BLaER1 (cell line): ENCODE data around the gene LSM6.

Experiments
- H3K27ac ChIP-seq: shearing (Covaris generic); formaldehyde crosslinking; 2 replicates; pipeline ENCODE4 v1.8.1; 2022
- H3K27me3 ChIP-seq: shearing (Covaris generic); formaldehyde crosslinking; 2 replicates; pipeline ENCODE4 v1.8.1; 2022
- H3K36me3 ChIP-seq: shearing (Covaris generic); formaldehyde crosslinking; 2 replicates; pipeline ENCODE4 v1.8.1; 2022
- H3K4me1 ChIP-seq: shearing (Covaris generic); formaldehyde crosslinking; 2 replicates; pipeline ENCODE4 v1.8.1; 2022
- H3K4me2 ChIP-seq: shearing (Covaris generic); formaldehyde crosslinking; 2 replicates; pipeline ENCODE4 v1.8.1; 2022
- H3K4me3 ChIP-seq: shearing (Covaris generic); formaldehyde crosslinking; 2 replicates; pipeline ENCODE4 v1.8.1; 2022
- H3K9ac ChIP-seq: shearing (Covaris generic); formaldehyde crosslinking; 2 replicates; pipeline ENCODE4 v1.8.1; 2022
- H3K9me3 ChIP-seq: shearing (Covaris generic); formaldehyde crosslinking; 2 replicates; pipeline ENCODE4 v1.8.1; 2022
- H4K20me1 ChIP-seq: shearing (Covaris generic); formaldehyde crosslinking; 2 replicates; pipeline ENCODE4 v1.8.1; 2022
- Cebpa-rat ChIP-seq: shearing (Covaris generic); IDR thresholded peaks from 2 replicates; pipeline ENCODE4 v1.8.1; 2022

LSM6 gene

GRCh38 chr4:146183209-146183608 is 7.7 kb downstream of the LSM6 start:
- H4K20me1 ChIP-seq, result peaks cover 45% of the 10 kb centered on the region
- no peak for TF ChIP-seq Cebpa-rat
- no peak overlapping the region for H3K4me3 ChIP-seq
- H3K9ac ChIP-seq, result no peak overlapping the region
- no peak overlapping the region for H3K27ac ChIP-seq
- peaks cover 69% of the 10 kb centered on the region for H3K36me3 ChIP-seq
- H3K27me3 ChIP-seq, result no peaks in the 10 kb centered on the region
- no peak overlapping the region for H3K4me2 ChIP-seq
- H3K4me1 ChIP-seq, result peaks cover 6% of the 10 kb centered on the region; the same call in 1 of the 2 replicates
- H3K9me3 ChIP-seq, result no peaks in the 10 kb centered on the region

DNA sequence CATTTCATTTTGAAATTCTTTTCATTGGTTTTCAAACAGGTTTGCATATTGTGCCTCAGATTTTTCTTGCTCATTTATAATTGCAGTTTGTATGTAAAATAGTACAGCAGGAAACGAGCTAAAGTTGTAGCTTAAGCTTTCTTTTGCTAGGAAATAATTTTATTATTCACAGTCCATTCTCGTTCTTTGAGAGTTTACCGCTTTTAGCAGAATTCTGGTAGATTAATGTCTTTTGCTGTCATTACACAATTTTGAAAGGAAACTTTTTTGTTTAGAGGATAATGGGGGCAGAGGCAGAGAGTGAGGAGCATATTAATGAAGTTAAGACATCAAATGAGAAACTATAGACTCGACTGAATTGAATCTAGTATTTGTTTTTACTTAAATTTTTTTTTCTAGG is 10.5 kb downstream of the LSM6 start:
- peaks cover 84% of the 10 kb centered on the region for H3K36me3 ChIP-seq
- H3K4me1 ChIP-seq, result no peaks in the 10 kb centered on the region
- no peaks in the 10 kb centered on the region for H3K27me3 ChIP-seq
- no peak overlapping the region for H3K4me3 ChIP-seq
- H3K9me3 ChIP-seq, result no peaks in the 10 kb centered on the region
- H3K9ac ChIP-seq, result no peak overlapping the region
- no peak overlapping the region for H3K4me2 ChIP-seq
- no peak for TF ChIP-seq Cebpa-rat
- H4K20me1 ChIP-seq, result peaks cover 17% of the 10 kb centered on the region
- H3K27ac ChIP-seq, result no peak overlapping the region

- Histone ChIP-seq H4K20me1 (peaks cover 11% of the 10 kb centered on the region), H3K9ac (no peak overlapping the region), H3K4me1 (no peaks in the 10 kb centered on the region), H3K4me2 (no peak overlapping the region), H3K27ac (no peak overlapping the region), H3K36me3 (peaks cover 90% of the 10 kb centered on the region), H3K4me3 (no peak overlapping the region), H3K27me3 (no peaks in the 10 kb centered on the region), H3K9me3 (no peaks in the 10 kb centered on the region)
- no peak for TF ChIP-seq Cebpa-rat
These were observed 11.1 kb downstream of the LSM6 start for GRCh38 chr4:146186596-146186995.

DNA sequence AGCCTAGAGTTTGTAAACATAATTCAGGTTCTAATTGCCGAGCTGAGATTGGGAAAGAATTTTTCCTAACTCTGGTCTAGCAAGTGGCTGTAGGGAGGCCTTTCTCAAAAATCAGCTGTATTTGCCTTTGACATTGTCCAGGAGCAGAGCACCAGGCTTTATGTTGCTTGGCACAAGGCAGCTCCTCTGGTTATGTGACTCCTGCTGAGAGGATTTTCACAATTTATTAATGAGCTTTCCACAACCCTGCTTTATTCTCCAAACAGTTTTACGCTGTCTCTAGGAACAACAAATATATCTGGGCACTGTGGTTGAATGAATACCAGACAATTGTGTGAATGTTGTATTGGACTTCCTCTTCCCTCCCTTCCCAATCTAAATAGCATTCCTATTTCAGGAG is 14.9 kb downstream of the LSM6 start:
- Histone ChIP-seq H4K20me1 (no peaks in the 10 kb centered on the region), H3K27me3 (no peaks in the 10 kb centered on the region), H3K36me3 (peaks cover 77% of the 10 kb centered on the region), H3K4me2 (no peak overlapping the region), H3K27ac (no peak overlapping the region), H3K4me1 (no peaks in the 10 kb centered on the region), H3K9me3 (no peaks in the 10 kb centered on the region), H3K9ac (no peak overlapping the region), H3K4me3 (no peak overlapping the region)
- no peak for TF ChIP-seq Cebpa-rat

- Histone ChIP-seq H3K4me2 (no peak overlapping the region), H3K9ac (no peak overlapping the region), H3K36me3 (peaks cover 65% of the 10 kb centered on the region), H3K27me3 (no peaks in the 10 kb centered on the region), H3K27ac (no peak overlapping the region), H3K4me3 (no peak overlapping the region), H3K4me1 (no peaks in the 10 kb centered on the region), H3K9me3 (no peaks in the 10 kb centered on the region), H4K20me1 (no peaks in the 10 kb centered on the region)
- no peak for TF ChIP-seq Cebpa-rat
These were observed 16.4 kb downstream of the LSM6 start for GRCh38 chr4:146191766-146192458.

DNA sequence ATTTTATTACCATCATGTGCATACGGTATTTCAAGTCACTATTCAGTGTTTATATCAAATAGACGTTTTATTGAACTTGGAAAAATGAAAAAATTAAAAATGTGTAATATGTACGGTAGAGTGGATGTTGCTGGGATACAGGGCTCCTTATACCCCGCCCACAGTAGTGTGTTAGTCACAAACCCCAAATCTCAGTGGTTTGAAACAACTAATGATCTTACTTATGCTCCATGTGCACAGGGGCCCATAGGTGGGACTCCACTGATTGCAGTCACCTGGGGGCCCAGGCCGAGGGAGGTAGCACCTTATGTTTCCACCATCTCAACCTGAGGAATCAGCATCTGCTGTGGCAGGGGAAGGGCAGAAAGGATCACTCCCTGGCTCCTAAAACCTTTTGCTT is 18.1 kb downstream of the LSM6 start:
- no peaks in the 10 kb centered on the region for H3K27me3 ChIP-seq
- no peaks in the 10 kb centered on the region for H3K4me1 ChIP-seq
- TF ChIP-seq Cebpa-rat, result no peak
- no peaks in the 10 kb centered on the region for H3K9me3 ChIP-seq
- no peak overlapping the region for H3K4me2 ChIP-seq
- H4K20me1 ChIP-seq, result no peaks in the 10 kb centered on the region
- H3K4me3 ChIP-seq, result no peak overlapping the region
- H3K9ac ChIP-seq, result no peak overlapping the region
- H3K36me3 ChIP-seq, result peaks cover 48% of the 10 kb centered on the region
- no peak overlapping the region for H3K27ac ChIP-seq

DNA sequence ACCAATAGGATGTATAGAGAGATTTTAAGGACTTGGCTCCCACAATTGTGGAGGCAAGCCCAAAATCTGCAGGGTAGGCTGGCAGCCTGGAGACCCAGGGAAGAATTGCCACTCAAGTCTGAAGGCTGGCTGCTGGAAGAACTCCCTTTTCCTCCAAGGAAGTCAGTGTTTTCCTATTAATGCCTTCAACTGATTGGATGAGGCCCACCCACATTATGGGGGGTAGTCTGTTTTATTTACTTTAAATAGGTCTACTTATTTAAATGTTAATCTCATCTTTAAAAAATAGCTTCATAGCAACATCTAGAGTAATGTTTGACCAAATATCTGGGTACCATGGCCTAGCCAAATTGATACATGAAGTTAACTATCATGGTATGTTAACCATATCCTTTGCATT is 18.7 kb downstream of the LSM6 start:
- no peak overlapping the region for H3K27ac ChIP-seq
- no peaks in the 10 kb centered on the region for H3K4me1 ChIP-seq
- H3K9me3 ChIP-seq, result no peaks in the 10 kb centered on the region
- no peak overlapping the region for H3K4me2 ChIP-seq
- peaks cover 42% of the 10 kb centered on the region for H3K36me3 ChIP-seq
- H3K9ac ChIP-seq, result no peak overlapping the region
- no peaks in the 10 kb centered on the region for H3K27me3 ChIP-seq
- no peak for TF ChIP-seq Cebpa-rat
- no peaks in the 10 kb centered on the region for H4K20me1 ChIP-seq
- H3K4me3 ChIP-seq, result no peak overlapping the region

- TF ChIP-seq Cebpa-rat, result no peak
- Histone ChIP-seq H3K27ac (no peak overlapping the region), H3K27me3 (no peaks in the 10 kb centered on the region), H4K20me1 (no peaks in the 10 kb centered on the region), H3K9me3 (no peaks in the 10 kb centered on the region), H3K4me1 (0 out of 2 replicates have a peak, but pooled peaks cover 5% of the 10 kb centered on the region), H3K36me3 (no peaks in the 10 kb centered on the region), H3K9ac (no peak overlapping the region), H3K4me2 (no peak overlapping the region), H3K4me3 (no peak overlapping the region)
These were observed 27.1 kb downstream of the LSM6 start for GRCh38 chr4:146202665-146203064.

- Histone ChIP-seq H3K4me3 (no peak overlapping the region), H3K9ac (no peak overlapping the region), H3K9me3 (no peaks in the 10 kb centered on the region), H3K4me2 (no peak overlapping the region), H3K4me1 (0 out of 2 replicates have a peak, but pooled peaks cover 5% of the 10 kb centered on the region), H3K27ac (no peak overlapping the region), H3K27me3 (no peaks in the 10 kb centered on the region), H3K36me3 (no peaks in the 10 kb centered on the region), H4K20me1 (no peaks in the 10 kb centered on the region)
- no peak for TF ChIP-seq Cebpa-rat
These were observed 31.9 kb downstream of the LSM6 start for GRCh38 chr4:146207410-146207809.

DNA sequence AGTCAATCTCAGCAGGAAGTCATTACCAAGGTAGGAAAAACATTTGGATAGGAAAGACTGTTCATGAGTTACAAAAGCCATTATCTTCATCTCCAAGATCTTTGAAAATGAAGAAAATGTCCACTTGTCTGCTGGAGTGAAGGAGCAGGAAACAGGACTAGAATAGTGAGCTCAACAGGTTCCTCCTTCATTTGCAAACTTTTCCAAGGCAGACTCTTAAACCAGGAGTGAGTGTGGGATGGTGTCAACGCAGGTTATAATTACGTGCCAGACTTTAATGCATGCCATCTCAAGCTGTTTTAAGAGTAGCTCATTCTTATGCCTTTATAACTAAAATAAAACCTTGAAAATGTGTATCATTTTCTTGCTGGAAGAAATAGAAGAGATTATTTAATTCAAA is 35.4 kb downstream of the LSM6 start:
- Histone ChIP-seq H3K27me3 (no peaks in the 10 kb centered on the region), H4K20me1 (no peaks in the 10 kb centered on the region), H3K27ac (no peak overlapping the region), H3K9me3 (no peaks in the 10 kb centered on the region), H3K9ac (no peak overlapping the region), H3K4me1 (no peaks in the 10 kb centered on the region), H3K4me3 (no peak overlapping the region), H3K36me3 (no peaks in the 10 kb centered on the region), H3K4me2 (no peak overlapping the region)
- no peak for TF ChIP-seq Cebpa-rat

DNA sequence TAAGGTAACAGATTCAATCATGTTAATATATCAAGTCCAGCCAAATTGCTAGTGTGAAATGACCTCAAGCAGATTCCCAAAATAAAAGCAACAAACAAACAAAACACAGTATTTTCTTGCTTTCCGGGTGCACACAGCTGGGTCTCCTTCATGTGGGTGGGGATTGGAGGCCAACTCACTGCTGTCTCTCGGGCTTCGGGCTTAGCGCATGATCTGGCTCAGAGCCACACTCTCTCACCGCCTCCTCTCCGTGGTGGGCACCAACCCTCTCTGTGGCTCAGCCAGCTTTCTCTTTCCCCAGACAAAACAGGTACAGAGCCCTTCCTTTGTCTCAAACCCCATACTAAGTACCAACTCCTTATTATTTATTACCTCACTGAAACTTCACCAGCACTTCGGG is 35.9 kb downstream of the LSM6 start:
- H4K20me1 ChIP-seq, result no peaks in the 10 kb centered on the region
- H3K36me3 ChIP-seq, result no peaks in the 10 kb centered on the region
- TF ChIP-seq Cebpa-rat, result no peak
- no peaks in the 10 kb centered on the region for H3K9me3 ChIP-seq
- no peaks in the 10 kb centered on the region for H3K27me3 ChIP-seq
- no peak overlapping the region for H3K27ac ChIP-seq
- H3K4me2 ChIP-seq, result no peak overlapping the region
- H3K4me1 ChIP-seq, result no peaks in the 10 kb centered on the region
- H3K9ac ChIP-seq, result no peak overlapping the region
- no peak overlapping the region for H3K4me3 ChIP-seq
